Measurements from ENCODE around the gene OR10AG1. TPM values are rescaled to one million over a fixed set of nuclear protein-coding genes. Genes with fewer than 3 reads are reported as not detected.

OR10AG1 gene
- not detected for total RNA-seq

DNA sequence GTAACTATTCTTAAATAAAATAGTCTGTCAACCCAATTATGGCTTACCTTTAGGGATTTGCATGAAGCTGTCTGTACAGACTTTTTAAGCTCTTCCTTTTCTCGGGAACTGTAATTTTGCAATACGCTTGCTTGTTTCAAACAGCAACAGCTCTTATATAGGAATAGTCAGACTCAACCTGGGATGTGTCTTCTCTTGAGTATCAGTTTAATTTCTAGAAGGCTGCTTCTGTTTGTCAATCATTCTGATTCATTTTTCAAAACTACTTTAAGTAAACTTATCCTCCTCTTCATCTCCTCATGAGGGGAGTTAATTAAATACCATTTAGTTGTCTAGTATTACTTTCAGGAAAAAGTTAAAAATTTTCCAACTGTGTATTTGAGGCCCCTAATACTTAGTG, at the start of gene OR10AG1:
Gene OR10AG1 (minus strand): TSS at position 101 of the 400 bp plus-strand sequence. CDS start 38 bp downstream, at position 63.
- no peak for TF ChIP-seq CTCF (IDR thresholded peaks at IDR 0.05; ENCODE audit: low read depth)

- no peak for TF ChIP-seq CTCF (IDR thresholded peaks at IDR 0.05; ENCODE audit: low read depth)
Observed at GRCh38 chr11:56013805-56014204, 44.1 kb upstream of the OR10AG1 start.

DNA sequence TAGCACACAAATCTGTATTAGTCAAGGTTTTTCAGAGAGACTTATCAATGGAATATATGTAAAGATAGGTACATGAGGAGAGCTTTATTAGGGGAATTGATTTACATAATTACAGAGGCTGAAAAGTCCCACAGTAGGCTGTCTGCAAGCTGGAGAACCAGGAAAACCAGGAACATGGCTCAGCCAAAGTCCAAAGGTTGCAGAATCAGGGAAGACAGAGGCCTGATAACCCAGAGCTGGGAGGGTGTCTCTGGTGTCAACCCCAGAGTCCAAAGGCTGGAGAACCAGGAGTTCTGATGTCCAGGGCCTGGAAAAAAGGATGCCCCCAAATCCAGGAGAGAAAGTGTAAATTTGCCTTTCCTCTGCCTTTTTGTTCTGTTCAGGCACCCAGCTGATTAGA, 41.0 kb upstream of the OR10AG1 start:
- no peak for TF ChIP-seq CTCF (IDR thresholded peaks at IDR 0.05; ENCODE audit: low read depth)

DNA sequence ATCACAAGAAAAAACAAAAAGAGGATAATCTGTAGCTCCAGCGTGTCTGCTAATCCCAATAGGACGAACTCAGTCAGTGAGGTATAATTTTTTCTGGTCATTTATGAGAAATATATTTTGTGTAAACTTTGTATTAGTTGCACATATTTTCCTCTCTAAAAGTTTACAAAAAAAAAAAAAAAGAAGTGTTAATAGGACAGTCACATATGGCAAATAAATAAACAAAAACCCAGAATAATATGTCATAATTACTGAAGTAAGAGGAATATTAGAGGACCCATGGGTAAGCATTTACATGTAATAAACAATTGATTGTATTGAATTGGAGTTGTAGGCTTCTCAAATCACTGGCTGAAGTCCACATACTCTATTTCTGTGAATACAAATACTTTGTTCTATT, 24.8 kb upstream of the OR10AG1 start, which contains the start of gene OR5F1:
Gene OR5F1 (minus strand): TSS at position 101 of the 400 bp plus-strand sequence. CDS start 0 bp downstream, at position 101.
- no peak for TF ChIP-seq CTCF (IDR thresholded peaks at IDR 0.05; ENCODE audit: low read depth)

- TF ChIP-seq CTCF (IDR thresholded peaks at IDR 0.05; ENCODE audit: low read depth): no peak
Observed at GRCh38 chr11:55970935-55971334, 1.2 kb upstream of the OR10AG1 start.

DNA sequence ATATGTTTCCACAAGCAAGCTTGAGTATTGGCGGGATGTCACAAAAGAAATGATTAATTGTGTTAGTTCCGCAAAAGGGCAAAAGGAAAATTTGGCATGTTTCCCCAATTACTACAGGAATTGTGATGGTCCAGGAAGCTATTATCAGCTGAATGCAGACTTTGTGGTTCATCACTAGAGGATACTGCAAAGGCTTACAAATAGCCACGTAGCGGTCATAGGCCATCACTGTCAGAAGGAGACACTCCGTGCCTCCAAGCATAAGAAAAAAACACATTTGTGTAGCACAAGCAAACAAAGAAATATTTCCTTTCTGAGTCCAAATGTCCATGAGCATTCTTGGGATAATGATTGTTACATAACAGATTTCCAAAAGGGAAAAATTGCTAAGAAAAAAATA, 1.8 kb downstream of the OR10AG1 start:
- TF ChIP-seq CTCF (IDR thresholded peaks at IDR 0.05; ENCODE audit: low read depth): no peak

DNA sequence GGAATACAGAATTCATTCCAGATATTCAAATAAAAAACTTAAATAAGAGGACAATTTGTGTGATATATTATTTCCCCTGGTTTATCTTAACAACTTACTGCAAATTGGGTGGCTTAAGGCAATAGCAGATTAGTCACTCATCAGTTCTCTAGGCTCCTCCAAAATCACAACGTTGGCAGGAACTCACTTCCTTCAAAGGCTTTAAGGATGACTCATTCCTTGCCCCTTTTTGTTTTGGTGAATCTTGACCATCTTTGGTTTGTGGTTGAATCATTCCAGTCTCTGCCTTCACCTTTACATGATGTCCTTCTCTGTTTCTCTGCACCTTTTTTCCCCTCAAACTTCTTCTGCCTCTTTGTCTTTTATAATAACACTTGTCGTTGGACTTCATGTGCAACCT, 3.4 kb downstream of the OR10AG1 start:
- no peak for TF ChIP-seq CTCF (IDR thresholded peaks at IDR 0.05; ENCODE audit: low read depth)
